ENCODE data around the gene PEX14.

The PEX14 gene

GRCh38 chr1:10621906-10622305, 147.2 kb downstream of the PEX14 start:
- Histone ChIP-seq H3K4me1 (ENCODE audit: insufficient read depth, low read length) (no peaks in the 10 kb centered on the region), H3K36me3 (ENCODE audit: insufficient read depth, low read length) (peaks cover 22% of the 10 kb centered on the region), H3K9me3 (ENCODE audit: low read length) (no peaks in the 10 kb centered on the region), H3K27me3 (ENCODE audit: insufficient read depth, low read length) (no peaks in the 10 kb centered on the region), H3K4me3 (ENCODE audit: low read length) (no peak overlapping the region), H2AFZ (ENCODE audit: low read depth, low read length) (no peak overlapping the region)

GRCh38 chr1:10622910-10623685, 148.3 kb downstream of the PEX14 start:
- no peaks in the 10 kb centered on the region for H3K27me3 ChIP-seq (ENCODE audit: insufficient read depth, low read length)
- no peak overlapping the region for H2AFZ ChIP-seq (ENCODE audit: low read depth, low read length)
- no peak overlapping the region for H3K4me3 ChIP-seq (ENCODE audit: low read length)
- H3K36me3 ChIP-seq (ENCODE audit: insufficient read depth, low read length) = peaks cover 22% of the 10 kb centered on the region
- H3K4me1 ChIP-seq (ENCODE audit: insufficient read depth, low read length) = no peaks in the 10 kb centered on the region
- H3K9me3 ChIP-seq (ENCODE audit: low read length) = no peaks in the 10 kb centered on the region

- H3K4me3 ChIP-seq (ENCODE audit: low read length) = no peak overlapping the region
- peaks cover 20% of the 10 kb centered on the region for H3K36me3 ChIP-seq (ENCODE audit: insufficient read depth, low read length)
- H3K4me1 ChIP-seq (ENCODE audit: insufficient read depth, low read length) = no peaks in the 10 kb centered on the region
- no peaks in the 10 kb centered on the region for H3K27me3 ChIP-seq (ENCODE audit: insufficient read depth, low read length)
- H3K9me3 ChIP-seq (ENCODE audit: low read length) = no peaks in the 10 kb centered on the region
- H2AFZ ChIP-seq (ENCODE audit: low read depth, low read length) = no peak overlapping the region
Measured at GRCh38 chr1:10623686-10624145, 149.0 kb downstream of the PEX14 start.

GRCh38 chr1:10624256-10625050, 149.7 kb downstream of the PEX14 start:
- Histone ChIP-seq H2AFZ (ENCODE audit: low read depth, low read length) (no peak overlapping the region), H3K36me3 (ENCODE audit: insufficient read depth, low read length) (peaks cover 18% of the 10 kb centered on the region)

GRCh38 chr1:10625076-10625475, 150.3 kb downstream of the PEX14 start:
- Histone ChIP-seq H3K27me3 (ENCODE audit: insufficient read depth, low read length) (no peaks in the 10 kb centered on the region), H3K9me3 (ENCODE audit: low read length) (no peaks in the 10 kb centered on the region), H3K4me3 (ENCODE audit: low read length) (no peak overlapping the region), H2AFZ (ENCODE audit: low read depth, low read length) (no peak overlapping the region), H3K36me3 (ENCODE audit: insufficient read depth, low read length) (peaks cover 19% of the 10 kb centered on the region), H3K4me1 (ENCODE audit: insufficient read depth, low read length) (no peaks in the 10 kb centered on the region)

More at GRCh38 chr1:10624256-10625050, 149.7 kb downstream of the PEX14 start:
- no peaks in the 10 kb centered on the region for H3K9me3 ChIP-seq (ENCODE audit: low read length)
- H3K4me3 ChIP-seq (ENCODE audit: low read length) = no peak overlapping the region
- no peaks in the 10 kb centered on the region for H3K27me3 ChIP-seq (ENCODE audit: insufficient read depth, low read length)
- no peaks in the 10 kb centered on the region for H3K4me1 ChIP-seq (ENCODE audit: insufficient read depth, low read length)

- Histone ChIP-seq H3K36me3 (ENCODE audit: insufficient read depth, low read length) (peaks cover 19% of the 10 kb centered on the region), H3K4me1 (ENCODE audit: insufficient read depth, low read length) (no peaks in the 10 kb centered on the region), H3K27me3 (ENCODE audit: insufficient read depth, low read length) (no peaks in the 10 kb centered on the region), H2AFZ (ENCODE audit: low read depth, low read length) (no peak overlapping the region), H3K9me3 (ENCODE audit: low read length) (no peaks in the 10 kb centered on the region), H3K4me3 (ENCODE audit: low read length) (no peak overlapping the region)
Measured at GRCh38 chr1:10625554-10625953, 150.8 kb downstream of the PEX14 start.

- Histone ChIP-seq H3K9me3 (ENCODE audit: low read length) (no peaks in the 10 kb centered on the region), H3K4me3 (ENCODE audit: low read length) (no peak overlapping the region), H3K4me1 (ENCODE audit: insufficient read depth, low read length) (no peaks in the 10 kb centered on the region), H2AFZ (ENCODE audit: low read depth, low read length) (no peak overlapping the region), H3K36me3 (ENCODE audit: insufficient read depth, low read length) (peaks cover 19% of the 10 kb centered on the region), H3K27me3 (ENCODE audit: insufficient read depth, low read length) (no peaks in the 10 kb centered on the region)
Measured at GRCh38 chr1:10626131-10626731, 151.5 kb downstream of the PEX14 start.

- Histone ChIP-seq H3K36me3 (ENCODE audit: insufficient read depth, low read length) (peaks cover 19% of the 10 kb centered on the region), H3K27me3 (ENCODE audit: insufficient read depth, low read length) (no peaks in the 10 kb centered on the region), H3K4me1 (ENCODE audit: insufficient read depth, low read length) (peaks cover 6% of the 10 kb centered on the region), H3K9me3 (ENCODE audit: low read length) (no peaks in the 10 kb centered on the region), H3K4me3 (ENCODE audit: low read length) (no peak overlapping the region), H2AFZ (ENCODE audit: low read depth, low read length) (no peak overlapping the region)
Measured at GRCh38 chr1:10626791-10627410, 152.2 kb downstream of the PEX14 start.

- H2AFZ ChIP-seq (ENCODE audit: low read depth, low read length) = no peak overlapping the region
- H3K4me1 ChIP-seq (ENCODE audit: insufficient read depth, low read length) = peaks cover 16% of the 10 kb centered on the region
- no peak overlapping the region for H3K4me3 ChIP-seq (ENCODE audit: low read length)
- H3K27me3 ChIP-seq (ENCODE audit: insufficient read depth, low read length) = no peaks in the 10 kb centered on the region
- peaks cover 18% of the 10 kb centered on the region for H3K36me3 ChIP-seq (ENCODE audit: insufficient read depth, low read length)
- H3K9me3 ChIP-seq (ENCODE audit: low read length) = no peaks in the 10 kb centered on the region
Measured at GRCh38 chr1:10628685-10629084, 153.9 kb downstream of the PEX14 start.

GRCh38 chr1:10629091-10629815, 154.5 kb downstream of the PEX14 start:
- Histone ChIP-seq H3K4me1 (ENCODE audit: insufficient read depth, low read length) (peaks cover 16% of the 10 kb centered on the region), H3K4me3 (ENCODE audit: low read length) (no peak overlapping the region), H2AFZ (ENCODE audit: low read depth, low read length) (no peak overlapping the region)

GRCh38 chr1:10629816-10630571, 155.2 kb downstream of the PEX14 start:
- Histone ChIP-seq H3K4me3 (ENCODE audit: low read length) (no peak overlapping the region), H2AFZ (ENCODE audit: low read depth, low read length) (no peak overlapping the region), H3K9me3 (ENCODE audit: low read length) (no peaks in the 10 kb centered on the region), H3K4me1 (ENCODE audit: insufficient read depth, low read length) (peaks cover 16% of the 10 kb centered on the region), H3K27me3 (ENCODE audit: insufficient read depth, low read length) (no peaks in the 10 kb centered on the region), H3K36me3 (ENCODE audit: insufficient read depth, low read length) (peaks cover 7% of the 10 kb centered on the region)

More at GRCh38 chr1:10629091-10629815, 154.5 kb downstream of the PEX14 start:
- no peaks in the 10 kb centered on the region for H3K27me3 ChIP-seq (ENCODE audit: insufficient read depth, low read length)
- H3K36me3 ChIP-seq (ENCODE audit: insufficient read depth, low read length) = peaks cover 13% of the 10 kb centered on the region
- no peaks in the 10 kb centered on the region for H3K9me3 ChIP-seq (ENCODE audit: low read length)

- Histone ChIP-seq H3K4me1 (ENCODE audit: insufficient read depth, low read length) (peaks cover 16% of the 10 kb centered on the region), H2AFZ (ENCODE audit: low read depth, low read length) (no peak overlapping the region), H3K27me3 (ENCODE audit: insufficient read depth, low read length) (no peaks in the 10 kb centered on the region), H3K9me3 (ENCODE audit: low read length) (no peaks in the 10 kb centered on the region), H3K4me3 (ENCODE audit: low read length) (no peak overlapping the region), H3K36me3 (ENCODE audit: insufficient read depth, low read length) (peaks cover 7% of the 10 kb centered on the region)
Measured at GRCh38 chr1:10630661-10631120, 155.9 kb downstream of the PEX14 start.

Measured in neuron (in vitro differentiated cells).